ENCODE results near the gene RNF212B. TPM values are rescaled to one million over a fixed set of nuclear protein-coding genes. Genes with fewer than 3 reads are reported as not detected.
A peak's percentile ranks its signal among the peaks of the same experiment; 100 is the strongest.

Gene RNF212B
- total and polyA plus RNA-seq, 2 of the 13 experiments (the other 11 are each of a cell fraction or from before 2014, with no cell fraction given) = 0.05 TPM; not detected in 1

DNA sequence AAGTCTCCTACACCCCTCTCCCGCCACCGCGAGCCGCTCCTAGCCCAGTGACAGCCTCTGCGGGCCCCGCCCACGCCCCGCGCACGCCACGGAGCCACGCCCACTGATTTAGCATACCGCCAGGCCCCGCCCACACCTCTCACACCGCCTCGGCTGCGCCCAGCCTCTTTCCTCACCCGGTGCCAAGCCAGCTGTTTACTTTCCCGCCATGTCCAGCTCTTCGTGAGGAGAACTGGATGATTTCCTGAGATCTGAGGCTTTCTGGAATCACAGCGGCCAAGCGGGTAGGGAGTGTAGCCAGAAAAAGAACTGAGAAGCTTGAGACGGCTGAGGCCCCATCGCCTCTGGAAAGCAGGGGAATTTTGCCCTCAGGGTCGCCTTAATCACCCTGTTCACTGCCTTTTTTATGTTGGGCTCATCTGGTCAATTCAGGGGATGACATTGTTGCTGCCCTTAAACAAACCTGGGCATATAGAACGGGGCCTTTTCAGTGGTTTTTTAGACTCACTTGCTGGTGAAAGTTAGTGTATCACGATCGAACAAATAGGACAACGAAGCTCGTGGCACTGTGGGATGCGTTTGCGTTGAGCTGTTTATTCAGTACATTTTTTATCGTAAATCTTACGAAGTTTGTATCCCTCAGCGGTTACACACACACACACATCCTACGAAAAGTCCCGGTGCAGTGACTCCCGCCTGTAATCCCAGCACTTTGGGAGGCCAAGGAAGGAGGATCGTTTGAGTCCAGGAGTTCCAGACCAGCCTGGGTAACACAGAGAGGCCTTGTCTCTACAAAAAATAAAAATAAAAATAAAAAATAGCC is at the start of gene RNF212B (continued):
- TF ChIP-seq FOXJ3 (CRISPR knock-in tag; IDR thresholded peaks at IDR 0.05; ENCODE audit: borderline replicate concordance) (no peak), IRF2 (CRISPR knock-in tag; IDR thresholded peaks at IDR 0.05) (no peak), GTF3A (CRISPR knock-in tag; conservative IDR thresholded peaks at IDR 0.05) (no peak), SP140L (CRISPR knock-in tag; IDR thresholded peaks at IDR 0.05; ENCODE audit: borderline replicate concordance) (no peak), ZNF816 (CRISPR knock-in tag; IDR thresholded peaks at IDR 0.05; ENCODE audit: borderline replicate concordance) (no peak), SP2 (CRISPR knock-in tag; IDR thresholded peaks at IDR 0.05) (no peak), ZNF549 (CRISPR knock-in tag; IDR thresholded peaks at IDR 0.05) (no peak), SP1 (IDR thresholded peaks at IDR 0.05) (peak; percentile 74; the same call in 1 of the 2 replicates), SP1 (CRISPR knock-in tag; IDR thresholded peaks at IDR 0.05) (peak; percentile 98), TCF7L2 (IDR thresholded peaks at IDR 0.05; ENCODE audit: low read depth, low read length) (no peak), MAF1 (CRISPR knock-in tag; IDR thresholded peaks at IDR 0.05; ENCODE audit: borderline replicate concordance) (no peak), ZFP36L1 (CRISPR knock-in tag; IDR thresholded peaks at IDR 0.05) (no peak), ZBTB37 (CRISPR knock-in tag; IDR thresholded peaks at IDR 0.05) (no peak), HCFC1 (IDR thresholded peaks at IDR 0.05; ENCODE audit: low read depth, low read length) (no peak), PRPF4 (IDR thresholded peaks at IDR 0.05; ENCODE audit: low read depth, low read length, poor library complexity, severe bottlenecking) (no peak), NAIF1 (CRISPR knock-in tag; IDR thresholded peaks at IDR 0.05; ENCODE audit: borderline replicate concordance) (no peak), RARA (CRISPR knock-in tag; IDR thresholded peaks at IDR 0.05) (no peak)
- TF ChIP-seq, protein P1, sequence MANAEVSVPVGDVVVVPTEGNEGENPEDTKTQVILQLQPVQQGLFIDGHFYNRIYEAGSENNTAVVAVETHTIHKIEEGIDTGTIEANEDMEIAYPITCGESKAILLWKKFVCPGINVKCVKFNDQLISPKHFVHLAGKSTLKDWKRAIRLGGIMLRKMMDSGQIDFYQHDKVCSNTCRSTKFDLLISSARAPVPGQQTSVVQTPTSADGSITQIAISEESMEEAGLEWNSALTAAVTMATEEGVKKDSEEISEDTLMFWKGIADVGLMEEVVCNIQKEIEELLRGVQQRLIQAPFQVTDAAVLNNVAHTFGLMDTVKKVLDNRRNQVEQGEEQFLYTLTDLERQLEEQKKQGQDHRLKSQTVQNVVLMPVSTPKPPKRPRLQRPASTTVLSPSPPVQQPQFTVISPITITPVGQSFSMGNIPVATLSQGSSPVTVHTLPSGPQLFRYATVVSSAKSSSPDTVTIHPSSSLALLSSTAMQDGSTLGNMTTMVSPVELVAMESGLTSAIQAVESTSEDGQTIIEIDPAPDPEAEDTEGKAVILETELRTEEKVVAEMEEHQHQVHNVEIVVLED (CRISPR knock-in tag; IDR thresholded peaks at IDR 0.05; ENCODE audit: borderline replicate concordance) = peak; percentile 69; the same call in 1 of the 2 replicates
- TF ChIP-seq, protein P2, sequence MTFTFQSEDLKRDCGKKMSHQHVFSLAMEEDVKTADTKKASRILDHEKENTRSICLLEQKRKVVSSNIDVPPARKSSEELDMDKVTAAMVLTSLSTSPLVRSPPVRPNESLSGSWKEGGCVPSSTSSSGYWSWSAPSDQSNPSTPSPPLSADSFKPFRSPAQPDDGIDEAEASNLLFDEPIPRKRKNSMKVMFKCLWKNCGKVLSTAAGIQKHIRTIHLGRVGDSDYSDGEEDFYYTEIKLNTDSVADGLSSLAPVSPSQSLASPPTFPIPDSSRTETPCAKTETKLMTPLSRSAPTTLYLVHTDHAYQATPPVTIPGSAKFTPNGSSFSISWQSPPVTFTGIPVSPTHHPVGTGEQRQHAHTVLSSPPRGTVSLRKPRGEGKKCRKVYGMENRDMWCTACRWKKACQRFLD (CRISPR knock-in tag; IDR thresholded peaks at IDR 0.05; ENCODE audit: borderline replicate concordance) = no peak
- TF ChIP-seq, protein P3, sequence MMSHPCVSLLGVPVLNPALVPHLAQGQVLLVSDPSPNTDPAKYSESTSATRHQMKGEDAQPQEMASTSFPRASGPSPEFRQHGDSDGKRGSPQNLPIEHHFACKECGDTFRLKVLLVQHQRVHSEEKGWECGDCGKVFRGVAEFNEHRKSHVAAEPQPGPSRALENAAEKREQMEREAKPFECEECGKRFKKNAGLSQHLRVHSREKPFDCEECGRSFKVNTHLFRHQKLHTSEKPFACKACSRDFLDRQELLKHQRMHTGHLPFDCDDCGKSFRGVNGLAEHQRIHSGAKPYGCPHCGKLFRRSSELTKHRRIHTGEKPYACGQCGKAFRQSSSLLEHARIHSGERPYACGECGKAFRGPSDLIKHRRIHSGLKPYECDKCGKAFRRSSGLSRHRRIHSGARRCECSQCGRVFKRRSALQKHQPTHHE (CRISPR knock-in tag; IDR thresholded peaks at IDR 0.05; ENCODE audit: borderline replicate concordance) = no peak
- TF ChIP-seq, protein P4, sequence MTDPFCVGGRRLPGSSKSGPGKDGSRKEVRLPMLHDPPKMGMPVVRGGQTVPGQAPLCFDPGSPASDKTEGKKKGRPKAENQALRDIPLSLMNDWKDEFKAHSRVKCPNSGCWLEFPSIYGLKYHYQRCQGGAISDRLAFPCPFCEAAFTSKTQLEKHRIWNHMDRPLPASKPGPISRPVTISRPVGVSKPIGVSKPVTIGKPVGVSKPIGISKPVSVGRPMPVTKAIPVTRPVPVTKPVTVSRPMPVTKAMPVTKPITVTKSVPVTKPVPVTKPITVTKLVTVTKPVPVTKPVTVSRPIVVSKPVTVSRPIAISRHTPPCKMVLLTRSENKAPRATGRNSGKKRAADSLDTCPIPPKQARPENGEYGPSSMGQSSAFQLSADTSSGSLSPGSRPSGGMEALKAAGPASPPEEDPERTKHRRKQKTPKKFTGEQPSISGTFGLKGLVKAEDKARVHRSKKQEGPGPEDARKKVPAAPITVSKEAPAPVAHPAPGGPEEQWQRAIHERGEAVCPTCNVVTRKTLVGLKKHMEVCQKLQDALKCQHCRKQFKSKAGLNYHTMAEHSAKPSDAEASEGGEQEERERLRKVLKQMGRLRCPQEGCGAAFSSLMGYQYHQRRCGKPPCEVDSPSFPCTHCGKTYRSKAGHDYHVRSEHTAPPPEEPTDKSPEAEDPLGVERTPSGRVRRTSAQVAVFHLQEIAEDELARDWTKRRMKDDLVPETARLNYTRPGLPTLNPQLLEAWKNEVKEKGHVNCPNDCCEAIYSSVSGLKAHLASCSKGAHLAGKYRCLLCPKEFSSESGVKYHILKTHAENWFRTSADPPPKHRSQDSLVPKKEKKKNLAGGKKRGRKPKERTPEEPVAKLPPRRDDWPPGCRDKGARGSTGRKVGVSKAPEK (CRISPR knock-in tag; IDR thresholded peaks at IDR 0.05; ENCODE audit: borderline replicate concordance) = no peak

Data from HepG2 (cell line).